Measurements from ENCODE around the gene CABP1.

The CABP1 gene

GRCh38 chr12:120640861-120641833, 721 bp downstream of the CABP1 start:
- Histone ChIP-seq H3K4me3 (ENCODE audit: low read depth, low read length) (peak overlapping the region; percentile 46), H3K27me3 (ENCODE audit: control insufficient read depth, insufficient read depth, low read length) (no peaks in the 10 kb centered on the region), H3K9me3 (ENCODE audit: control insufficient read depth, low read length) (no peaks in the 10 kb centered on the region), H3K9ac (peak overlapping the region; percentile 38), H3K27ac (peak overlapping the region; percentile 43), H2AFZ (peak overlapping the region; percentile 88), H3K79me2 (peaks cover 23% of the 10 kb centered on the region), H3K4me2 (ENCODE audit: low read length) (peak overlapping the region; percentile 81), H3K4me1 (peaks cover 34% of the 10 kb centered on the region), H3K36me3 (ENCODE audit: control insufficient read depth, insufficient read depth, low read length) (no peaks in the 10 kb centered on the region)
- peak; percentile 19 for TF ChIP-seq CTCF (IDR thresholded peaks at IDR 0.05)

DNA sequence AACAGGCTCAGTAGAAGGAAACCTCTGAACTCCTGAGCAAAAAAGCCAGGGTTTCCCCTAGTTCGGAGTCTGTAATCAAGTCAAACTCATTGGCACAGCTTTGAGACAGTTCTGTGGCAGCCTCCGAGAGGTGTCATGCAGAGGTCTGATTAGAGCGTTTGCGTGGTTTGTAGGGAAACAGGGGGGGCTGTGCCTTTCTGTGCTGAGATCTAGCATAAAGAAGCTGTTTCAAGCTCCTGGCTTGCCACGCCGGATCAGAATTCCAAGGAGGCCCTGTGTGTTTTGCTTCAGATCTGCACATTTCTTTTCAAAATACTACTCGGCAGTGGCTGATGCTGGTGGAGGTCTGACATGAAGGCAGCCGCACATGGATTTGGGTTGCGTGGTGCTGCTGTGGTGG, 1.7 kb downstream of the CABP1 start:
- Histone ChIP-seq H3K27ac (peak overlapping the region; percentile 43), H3K79me2 (peaks cover 23% of the 10 kb centered on the region), H3K9me3 (ENCODE audit: control insufficient read depth, low read length) (no peaks in the 10 kb centered on the region), H3K4me1 (peaks cover 41% of the 10 kb centered on the region), H3K4me2 (ENCODE audit: low read length) (no peak overlapping the region), H3K36me3 (ENCODE audit: control insufficient read depth, insufficient read depth, low read length) (no peaks in the 10 kb centered on the region), H2AFZ (peak overlapping the region; percentile 88), H3K27me3 (ENCODE audit: control insufficient read depth, insufficient read depth, low read length) (no peaks in the 10 kb centered on the region), H3K9ac (peak overlapping the region; percentile 38), H3K4me3 (ENCODE audit: low read depth, low read length) (no peak overlapping the region)
- no peak for TF ChIP-seq CTCF (IDR thresholded peaks at IDR 0.05)

GRCh38 chr12:120642826-120643225, 2.4 kb downstream of the CABP1 start:
- H3K4me1 ChIP-seq, result peaks cover 41% of the 10 kb centered on the region
- no peak for TF ChIP-seq CTCF (IDR thresholded peaks at IDR 0.05)
- H3K4me2 ChIP-seq (ENCODE audit: low read length), result no peak overlapping the region
- H3K27me3 ChIP-seq (ENCODE audit: control insufficient read depth, insufficient read depth, low read length), result no peaks in the 10 kb centered on the region
- H2AFZ ChIP-seq, result peak overlapping the region; percentile 50
- H3K79me2 ChIP-seq, result peaks cover 24% of the 10 kb centered on the region
- H3K9ac ChIP-seq, result no peak overlapping the region
- no peaks in the 10 kb centered on the region for H3K9me3 ChIP-seq (ENCODE audit: control insufficient read depth, low read length)
- H3K4me3 ChIP-seq (ENCODE audit: low read depth, low read length), result no peak overlapping the region
- no peaks in the 10 kb centered on the region for H3K36me3 ChIP-seq (ENCODE audit: control insufficient read depth, insufficient read depth, low read length)
- H3K27ac ChIP-seq, result peak overlapping the region; percentile 43

DNA sequence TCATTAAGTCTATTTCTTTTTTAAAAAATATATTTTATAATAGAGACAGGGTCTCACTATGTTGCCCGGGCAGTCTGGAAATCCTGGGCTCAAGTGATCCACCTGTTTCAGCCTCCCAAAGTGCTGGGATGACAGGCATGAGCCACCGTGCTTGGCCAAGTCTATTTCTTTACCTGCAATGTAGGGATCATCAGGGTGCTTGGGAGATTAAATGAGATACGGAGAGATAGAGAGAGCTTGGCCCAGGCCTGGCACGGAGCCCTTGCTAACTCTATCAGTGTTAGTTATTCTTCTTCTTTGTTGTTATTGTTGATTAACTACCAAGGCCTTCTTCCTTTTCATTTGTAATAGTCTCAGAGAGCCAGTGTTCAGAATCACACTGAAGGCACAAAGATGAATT, 3.1 kb downstream of the CABP1 start:
- Histone ChIP-seq H3K4me2 (ENCODE audit: low read length) (no peak overlapping the region), H3K79me2 (peaks cover 31% of the 10 kb centered on the region), H3K27me3 (ENCODE audit: control insufficient read depth, insufficient read depth, low read length) (no peaks in the 10 kb centered on the region), H3K36me3 (ENCODE audit: control insufficient read depth, insufficient read depth, low read length) (no peaks in the 10 kb centered on the region), H3K27ac (peak overlapping the region; percentile 11), H2AFZ (no peak overlapping the region), H3K4me3 (ENCODE audit: low read depth, low read length) (no peak overlapping the region), H3K9ac (no peak overlapping the region), H3K4me1 (peaks cover 48% of the 10 kb centered on the region), H3K9me3 (ENCODE audit: control insufficient read depth, low read length) (no peaks in the 10 kb centered on the region)
- TF ChIP-seq CTCF (IDR thresholded peaks at IDR 0.05), result no peak

Data from parathyroid adenoma (tissue), 2 donors.